Erythroblast (primary cell): ENCODE data around the gene EGFR.

ENCODE experiments used
- DNase-seq, 2 experiments: peaks; one replicate each; lab custom pipeline; 2025; lab: John Stamatoyannopoulos, UW
- GATA1 ChIP-seq: IDR thresholded peaks from 2 replicates; pipeline ENCODE4 v1.6.1; 2011; ENCODE audit warnings: low read depth, mild to moderate bottlenecking, control low read depth, low read length, moderate library complexity
- POLR2A ChIP-seq: IDR thresholded peaks from 2 replicates; pipeline ENCODE4 v1.6.1; 2011; ENCODE audit warnings: mild to moderate bottlenecking, low read length

The EGFR gene

GRCh38 chr7:55069271-55069792 lies 50.5 kb downstream of the EGFR start:
- no peak for DNase-seq

GRCh38 chr7:55070271-55070743 lies 51.5 kb downstream of the EGFR start:
- no peak for DNase-seq
- TF ChIP-seq POLR2A (no peak), GATA1 (no peak)

More at GRCh38 chr7:55069271-55069792, 50.5 kb downstream of the EGFR start:
- TF ChIP-seq GATA1 (no peak), POLR2A (no peak)

GRCh38 chr7:55070854-55071253 lies 52.0 kb downstream of the EGFR start:
- DNase-seq, result no peak
- TF ChIP-seq GATA1 (no peak), POLR2A (no peak)

- no peak for DNase-seq
- no peak for TF ChIP-seq GATA1
- no peak for TF ChIP-seq POLR2A
Measured at GRCh38 chr7:55071411-55072175, 52.8 kb downstream of the EGFR start.

GRCh38 chr7:55072251-55072650 lies 53.4 kb downstream of the EGFR start:
- no peak for DNase-seq
- TF ChIP-seq POLR2A, result no peak
- no peak for TF ChIP-seq GATA1

GRCh38 chr7:55073051-55073511 lies 54.3 kb downstream of the EGFR start:
- TF ChIP-seq POLR2A (no peak), GATA1 (no peak)
- no peak for DNase-seq

GRCh38 chr7:55073976-55074528 lies 55.2 kb downstream of the EGFR start:
- TF ChIP-seq POLR2A (no peak), GATA1 (no peak)
- DNase-seq, result no peak

- TF ChIP-seq GATA1 (no peak), POLR2A (no peak)
- DNase-seq, result no peak
Measured at GRCh38 chr7:55075464-55076021, 56.7 kb downstream of the EGFR start.

- TF ChIP-seq POLR2A, result no peak
- no peak for TF ChIP-seq GATA1
- no peak for DNase-seq
Measured at GRCh38 chr7:55077561-55078410, 59.0 kb downstream of the EGFR start.

- TF ChIP-seq POLR2A, result no peak
Measured at GRCh38 chr7:55078465-55079372, 59.9 kb downstream of the EGFR start.

GRCh38 chr7:55080000-55080623 lies 61.3 kb downstream of the EGFR start:
- no peak for TF ChIP-seq POLR2A
- no peak for TF ChIP-seq GATA1

More at GRCh38 chr7:55078465-55079372, 59.9 kb downstream of the EGFR start:
- no peak for DNase-seq

GRCh38 chr7:55081068-55081467 lies 62.3 kb downstream of the EGFR start:
- TF ChIP-seq GATA1 (no peak), POLR2A (no peak)
- no peak for DNase-seq

More at GRCh38 chr7:55080000-55080623, 61.3 kb downstream of the EGFR start:
- DNase-seq, result no peak
